ENCODE results near the gene ARHGAP15.

GRCh38 chr2:143261986-143262385, 132.8 kb downstream of the ARHGAP15 start:
- TF ChIP-seq CTCF (IDR thresholded peaks at IDR 0.05) (no peak), POLR2AphosphoS5 (IDR thresholded peaks at IDR 0.05; ENCODE audit: low read depth, low read length) (no peak), SIN3A (IDR thresholded peaks at IDR 0.05; ENCODE audit: borderline replicate concordance, insufficient read depth, low read depth, low read length) (no peak), TCF7L2 (IDR thresholded peaks at IDR 0.05; ENCODE audit: low read depth, low read length) (no peak)
